RCC 7860 (cell line): ENCODE measurements around the gene EXT2.

ENCODE experiments used
- DNase-seq: peaks from one replicate; pipeline ENCODE4 v3.0.0-alpha.2; 2015; ENCODE audit warnings: low spot score
- FAIRE-seq: peaks from 2 replicates; lab custom pipeline; 2012; peaks lifted over from hg19 to GRCh38; lab: Jason Lieb, UNC

EXT2 gene

GRCh38 chr11:44083906-44084305 lies 11.6 kb upstream of the EXT2 start:
- no peak for DNase-seq
- FAIRE-seq: no peak

GRCh38 chr11:44085330-44085729 lies 10.1 kb upstream of the EXT2 start:
- FAIRE-seq: no peak
- DNase-seq: no peak

GRCh38 chr11:44088377-44088776 lies 7.1 kb upstream of the EXT2 start:
- DNase-seq: no peak
- FAIRE-seq: no peak

GRCh38 chr11:44088871-44089270 lies 6.6 kb upstream of the EXT2 start:
- DNase-seq (no peak), FAIRE-seq (no peak)

- DNase-seq (no peak), FAIRE-seq (no peak)
Observed at GRCh38 chr11:44090539-44090938, 4.9 kb upstream of the EXT2 start.

- FAIRE-seq (peak; percentile 57), DNase-seq (peak; percentile 49)
Observed at GRCh38 chr11:44094260-44094868, 1.1 kb upstream of the EXT2 start.

- DNase-seq (peak; percentile 7), FAIRE-seq (no peak)
Observed at GRCh38 chr11:44096360-44097185, 1.1 kb downstream of the EXT2 start.

- DNase-seq (no peak), FAIRE-seq (no peak)
Observed at GRCh38 chr11:44097821-44098220, 2.3 kb downstream of the EXT2 start.

GRCh38 chr11:44101098-44101497 lies 5.6 kb downstream of the EXT2 start:
- DNase-seq (no peak), FAIRE-seq (no peak)

GRCh38 chr11:44104481-44105294 lies 9.2 kb downstream of the EXT2 start:
- DNase-seq: no peak
- no peak for FAIRE-seq

GRCh38 chr11:44108260-44108659 lies 12.8 kb downstream of the EXT2 start:
- no peak for FAIRE-seq
- no peak for DNase-seq

- FAIRE-seq (peak; percentile 65), DNase-seq (peak; percentile 22)
Observed at GRCh38 chr11:44110231-44110679, 14.8 kb downstream of the EXT2 start.

GRCh38 chr11:44112091-44112821 lies 16.8 kb downstream of the EXT2 start:
- no peak for DNase-seq
- no peak for FAIRE-seq

GRCh38 chr11:44113018-44113417 lies 17.5 kb downstream of the EXT2 start:
- FAIRE-seq (no peak), DNase-seq (no peak)

- DNase-seq (no peak), FAIRE-seq (no peak)
Observed at GRCh38 chr11:44113572-44113971, 18.1 kb downstream of the EXT2 start.

GRCh38 chr11:44116234-44116830 lies 20.9 kb downstream of the EXT2 start:
- no peak for DNase-seq
- no peak for FAIRE-seq

GRCh38 chr11:44120169-44120568 lies 24.7 kb downstream of the EXT2 start:
- FAIRE-seq: no peak
- DNase-seq: no peak

GRCh38 chr11:44125598-44125997 lies 30.1 kb downstream of the EXT2 start:
- DNase-seq: no peak
- FAIRE-seq: no peak

GRCh38 chr11:44126304-44126703 lies 30.8 kb downstream of the EXT2 start:
- no peak for DNase-seq
- no peak for FAIRE-seq

- no peak for FAIRE-seq
- no peak for DNase-seq
Observed at GRCh38 chr11:44127130-44127529, 31.7 kb downstream of the EXT2 start.
